HG03280 (cell line): ENCODE measurements around the gene KATNB1.
"Not testable (repeated sequence)": the region's sequence is repeated elsewhere in the genome, so short reads cannot be mapped to it uniquely, and the experiment has no call there.

ENCODE experiments used
- ATAC-seq: cut with Tn5 transposase; IDR thresholded peaks from one replicate; pipeline ENCODE4 v1.9.1; 2021; ENCODE audit warnings: mild to moderate bottlenecking, moderate library complexity; ENCODE audit not compliant: unreplicated experiment

KATNB1 gene

GRCh38 chr16:57725554-57725953 is 10.0 kb upstream of the KATNB1 start:
- ATAC-seq: no peak

- no peak for ATAC-seq
Observed at GRCh38 chr16:57725976-57726375, 9.6 kb upstream of the KATNB1 start.

GRCh38 chr16:57726433-57726947 is 9.1 kb upstream of the KATNB1 start:
- ATAC-seq: no peak

- ATAC-seq: no peak
Observed at GRCh38 chr16:57727610-57728009, 8.0 kb upstream of the KATNB1 start.

GRCh38 chr16:57728336-57729181 is 7.0 kb upstream of the KATNB1 start:
- no peak for ATAC-seq

- no peak for ATAC-seq
Observed at GRCh38 chr16:57729182-57729484, 6.4 kb upstream of the KATNB1 start.

GRCh38 chr16:57729852-57730251 is 5.7 kb upstream of the KATNB1 start:
- not testable (repeated sequence) for ATAC-seq

GRCh38 chr16:57730771-57731730 is 4.5 kb upstream of the KATNB1 start:
- ATAC-seq: no peak

- ATAC-seq: no peak
Observed at GRCh38 chr16:57732037-57732436, 3.5 kb upstream of the KATNB1 start.

GRCh38 chr16:57732714-57733113 is 2.9 kb upstream of the KATNB1 start:
- ATAC-seq: no peak

GRCh38 chr16:57734308-57734924 is 1.2 kb upstream of the KATNB1 start:
- peak; percentile 0 for ATAC-seq

GRCh38 chr16:57734925-57735754 is 430 bp upstream of the KATNB1 start:
- ATAC-seq: peak; percentile 87

GRCh38 chr16:57736419-57737351 is 1.1 kb downstream of the KATNB1 start:
- no peak for ATAC-seq

- no peak for ATAC-seq
Observed at GRCh38 chr16:57738844-57739243, 3.3 kb downstream of the KATNB1 start.

- ATAC-seq: no peak
Observed at GRCh38 chr16:57739756-57740422, 4.3 kb downstream of the KATNB1 start.

GRCh38 chr16:57740423-57741071 is 5.0 kb downstream of the KATNB1 start:
- no peak for ATAC-seq

- ATAC-seq: no peak
Observed at GRCh38 chr16:57741660-57742191, 6.2 kb downstream of the KATNB1 start.

- no peak for ATAC-seq
Observed at GRCh38 chr16:57742543-57742942, 7.0 kb downstream of the KATNB1 start.
